Ovary (tissue), 9 donors: ENCODE data around the gene TSPAN13. TPM values are rescaled to one million over a fixed set of nuclear protein-coding genes. Genes with fewer than 3 reads are reported as not detected.

Experiments used
- DNase-seq, 5 donors: peaks; one replicate each; pipeline ENCODE4 v3.0.0-alpha.2; 2019 to 2020
- H3K27ac ChIP-seq, 2 donors: fragments of 200-600 bp; one replicate each; pipeline versions ENCODE4 v1.5.1 to v1.8.0; 2019 to 2022
- H3K27me3 ChIP-seq: fragments of 200-600 bp; one replicate; pipeline ENCODE4 v1.8.0; 2022
- H3K36me3 ChIP-seq: fragments of 200-600 bp; sonication (generic); one replicate; pipeline ENCODE4 v1.5.1; 2019
- H3K4me1 ChIP-seq: one replicate; pipeline ENCODE4 v1.8.1; 2013; ENCODE audit warnings: mild to moderate bottlenecking, moderate library complexity; ENCODE audit not compliant: insufficient read depth
- H3K4me3 ChIP-seq: fragments of 200-600 bp; sonication (generic); one replicate; pipeline ENCODE4 v1.5.1; 2017
- H3K9me3 ChIP-seq, 2 donors: fragments of 200-600 bp in 1 of 2; sonication (generic) in 1 of 2; one replicate each; pipeline versions ENCODE4 v1.5.1 to v1.8.1; 2013 to 2019; ENCODE audit warnings: mild to moderate bottlenecking in 1 of 2, moderate library complexity in 1 of 2
- EP300 ChIP-seq: sonication (generic); formaldehyde crosslinking; IDR thresholded peaks from one replicate; pipeline ENCODE4 v1.6.1; 2017; ENCODE audit warnings: antibody characterized with exemption
- POLR2A ChIP-seq: fragments of 450-650 bp; IDR thresholded peaks from one replicate; pipeline ENCODE4 v1.6.1; 2017; ENCODE audit warnings: antibody characterized with exemption, mild to moderate bottlenecking, moderate library complexity
- WGBS, 3 donors: extraction: QIAGEN DNeasy Blood & Tissue Kit in 1 of 3; methylation state at CpG; one replicate each; pipeline versions ENCODE4 v1.1.5 to v1.1.7; 2013 to 2017; 5-methylcytosine and 5-hydroxymethylcytosine counted together
- intact Hi-C, 4 donors: fragments of 100-400 bp; cut with DNase I; formaldehyde crosslinking; loops; one replicate each; pipeline versions ENCODE4 v1.11.0 to v1.15.1; 2022 to 2023
- polyA plus RNA-seq, 2 donors: library from polyadenylated mRNA; stranded (reverse); fragments of 200-250 nt in 1 of 2; fragments of 350-450 nt in 1 of 2; fragmentation: Illumina TruSeq in 1 of 2; extraction: RNeasy Lipid Tissue Mini Kit (QIAGEN cat#74804) in 1 of 2; gene quantifications; one replicate each; pipeline ENCODE4 v1.2.3, GENCODE V29; 2013 to 2014
- total RNA-seq, 7 donors: library from RNA; depleted of rRNA in 2 of 7; stranded (reverse); fragments of >200 nt in 2 of 7; fragmentation: NEBNext Ultra II Directional in 3 of 7; extraction: Animal tissue kit (Norgen Biotek cat#: 25700) in 3 of 7; gene quantifications; one replicate each; pipeline versions ENCODE4 v1.1.0 to v1.2.4, GENCODE V29; 2016 to 2023
- TF ChIP-seq, protein P1 (sequence below), 3 donors: fragments of 450-650 bp in 2 of 3; fragments of 200-600 bp in 1 of 3; IDR thresholded peaks; one replicate each; pipeline versions ENCODE4 v1.5.1 to v1.8.0; 2016 to 2022; ENCODE audit warnings: antibody characterized with exemption in 3 of 3, mild to moderate bottlenecking in 1 of 3
- donor health status: DM: no; HTN: no; CAD: no; lungs with moderate emphysema.
- donor health status: DM: no; HTN: no; CAD: no.
- donor health status: Bipolar disorder and iron deficiency.
- donor health status: DM: yes; HTN: yes; CAD: no.
- donor health status: DM: no; HTN: no; CAD: no.
- donor health status: DM: yes; HTN: yes; CAD: no.

The TSPAN13 gene
- total and polyA plus RNA-seq, 9 donors: 0.72 to 23.4 (median 4.2) TPM

DNA sequence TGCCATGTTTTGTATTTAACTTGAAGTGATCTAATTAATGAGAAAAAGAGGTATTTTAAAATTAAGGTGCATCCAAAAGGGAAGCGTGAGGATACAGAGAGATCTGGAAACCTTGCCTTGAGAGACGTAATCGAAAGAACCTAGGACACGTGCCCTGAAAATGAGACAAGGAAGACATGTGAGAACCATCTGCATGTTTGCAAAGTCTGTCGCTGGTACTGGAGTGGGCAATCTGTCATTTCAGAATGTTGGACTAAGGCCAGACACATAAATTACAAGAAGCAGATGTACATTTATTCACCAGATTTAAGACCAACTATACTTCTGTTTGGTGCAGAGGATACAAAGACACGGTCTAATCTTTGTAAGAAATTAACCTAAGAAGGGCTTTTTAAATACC, 42.1 kb downstream of the TSPAN13 start:
- intact Hi-C loops: no loop called here
- TF ChIP-seq, protein P1, sequence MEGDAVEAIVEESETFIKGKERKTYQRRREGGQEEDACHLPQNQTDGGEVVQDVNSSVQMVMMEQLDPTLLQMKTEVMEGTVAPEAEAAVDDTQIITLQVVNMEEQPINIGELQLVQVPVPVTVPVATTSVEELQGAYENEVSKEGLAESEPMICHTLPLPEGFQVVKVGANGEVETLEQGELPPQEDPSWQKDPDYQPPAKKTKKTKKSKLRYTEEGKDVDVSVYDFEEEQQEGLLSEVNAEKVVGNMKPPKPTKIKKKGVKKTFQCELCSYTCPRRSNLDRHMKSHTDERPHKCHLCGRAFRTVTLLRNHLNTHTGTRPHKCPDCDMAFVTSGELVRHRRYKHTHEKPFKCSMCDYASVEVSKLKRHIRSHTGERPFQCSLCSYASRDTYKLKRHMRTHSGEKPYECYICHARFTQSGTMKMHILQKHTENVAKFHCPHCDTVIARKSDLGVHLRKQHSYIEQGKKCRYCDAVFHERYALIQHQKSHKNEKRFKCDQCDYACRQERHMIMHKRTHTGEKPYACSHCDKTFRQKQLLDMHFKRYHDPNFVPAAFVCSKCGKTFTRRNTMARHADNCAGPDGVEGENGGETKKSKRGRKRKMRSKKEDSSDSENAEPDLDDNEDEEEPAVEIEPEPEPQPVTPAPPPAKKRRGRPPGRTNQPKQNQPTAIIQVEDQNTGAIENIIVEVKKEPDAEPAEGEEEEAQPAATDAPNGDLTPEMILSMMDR (IDR thresholded peaks at IDR 0.05): no peak
- no peak for TF ChIP-seq POLR2A
- TF ChIP-seq EP300: no peak

DNA sequence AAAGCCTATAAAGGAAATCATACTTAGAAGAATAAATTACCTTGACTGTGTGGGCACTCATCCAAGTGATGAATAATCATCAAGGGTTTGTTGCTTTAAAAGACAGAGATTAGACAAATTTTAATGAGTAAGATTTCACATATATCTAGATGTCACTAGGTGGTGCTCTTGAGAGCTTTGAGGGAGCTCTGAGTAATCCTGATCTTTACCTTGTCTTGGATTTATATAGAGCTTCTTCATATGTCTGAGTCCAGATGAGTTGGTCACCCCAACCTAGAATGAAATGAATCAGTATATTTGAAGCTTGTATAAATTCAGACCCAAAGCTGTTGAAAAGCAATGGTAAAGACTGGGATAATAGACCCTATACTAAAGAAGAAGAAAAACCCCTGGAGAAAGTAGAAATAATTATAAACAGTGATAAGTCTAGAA, 47.6 kb downstream of the TSPAN13 start:
- Histone ChIP-seq H3K36me3 (no peaks in the 10 kb centered on the region), H3K27me3 (no peaks in the 10 kb centered on the region), H3K4me3 (no peak overlapping the region), H3K27ac (no peak overlapping the region), H3K9me3 (no peaks in the 10 kb centered on the region), H3K4me1 (no peaks in the 10 kb centered on the region)
- TF ChIP-seq, protein P1 (IDR thresholded peaks at IDR 0.05): no peak
- TF ChIP-seq EP300: no peak
- TF ChIP-seq POLR2A: no peak
- no peak for DNase-seq
- intact Hi-C loops: no loop called here

More for the DNA sequence above, 42.1 kb downstream of the TSPAN13 start:
- no peaks in the 10 kb centered on the region for H3K9me3 ChIP-seq
- no peaks in the 10 kb centered on the region for H3K4me1 ChIP-seq
- H3K36me3 ChIP-seq: no peaks in the 10 kb centered on the region
- no peak overlapping the region for H3K4me3 ChIP-seq
- no peak for DNase-seq
- H3K27me3 ChIP-seq: no peaks in the 10 kb centered on the region
- 24 to 46% (median 28%) methylated on average over 6 of the region's 6 CpGs for WGBS, 3 donors
- no peak overlapping the region for H3K27ac ChIP-seq

DNA sequence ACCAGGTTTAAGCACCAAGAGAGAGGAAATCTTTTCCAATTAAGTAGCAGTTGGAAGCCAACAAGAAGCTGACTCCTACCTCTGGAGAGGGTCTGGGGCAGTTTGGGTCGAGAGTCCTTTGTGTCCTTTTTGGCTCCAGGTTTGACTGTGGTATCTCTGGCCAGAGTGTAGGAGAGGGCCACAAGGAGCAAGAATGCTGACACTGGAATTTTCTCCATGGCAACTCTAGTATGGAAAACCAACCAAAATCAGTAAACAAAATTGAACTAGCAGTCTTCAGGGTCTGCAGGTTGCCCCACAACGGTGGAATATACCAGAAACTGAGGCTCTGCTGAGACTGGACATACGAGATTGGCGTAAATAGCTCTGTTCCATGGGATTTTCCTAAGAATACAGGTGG, 48.0 kb downstream of the TSPAN13 start:
- Histone ChIP-seq H3K9me3 (no peaks in the 10 kb centered on the region), H3K4me1 (no peaks in the 10 kb centered on the region), H3K4me3 (no peak overlapping the region), H3K27me3 (no peaks in the 10 kb centered on the region), H3K36me3 (no peaks in the 10 kb centered on the region), H3K27ac (no peak overlapping the region)
- WGBS, 3 donors: 87 to 94% (median 93%) methylated on average over 4 of the region's 4 CpGs
- intact Hi-C loops: no loop called here
- DNase-seq: no peak
- TF ChIP-seq POLR2A (no peak), EP300 (no peak)
- TF ChIP-seq, protein P1 (IDR thresholded peaks at IDR 0.05): no peak

DNA sequence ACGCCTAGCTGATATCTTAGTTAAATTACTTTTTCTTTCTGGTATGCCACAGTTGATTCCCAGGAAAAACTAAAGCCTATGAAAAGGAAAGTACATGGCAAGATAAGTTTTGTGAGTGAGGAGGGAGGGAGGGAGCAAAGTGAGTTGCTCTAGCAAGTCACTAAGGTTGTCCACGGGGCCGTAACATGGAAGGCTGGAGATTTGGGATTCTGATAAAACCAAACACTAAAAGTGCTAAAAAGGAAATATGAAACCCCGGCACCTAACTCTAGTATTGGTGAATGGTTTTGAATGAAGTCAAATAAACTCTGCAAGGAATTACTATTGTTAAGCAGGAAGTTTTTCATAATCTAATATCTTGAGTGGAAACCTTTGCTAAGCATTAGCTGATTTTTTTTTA, 49.6 kb downstream of the TSPAN13 start:
- TF ChIP-seq POLR2A (no peak), EP300 (no peak)
- TF ChIP-seq, protein P1 (IDR thresholded peaks at IDR 0.05): no peak
- Histone ChIP-seq H3K4me3 (no peak overlapping the region), H3K9me3 (no peaks in the 10 kb centered on the region), H3K36me3 (no peaks in the 10 kb centered on the region), H3K4me1 (no peaks in the 10 kb centered on the region), H3K27me3 (no peaks in the 10 kb centered on the region), H3K27ac (no peak overlapping the region)
- 82 to 85% (median 83%) methylated on average over 4 of the region's 4 CpGs for WGBS, 3 donors
- intact Hi-C loops: no loop called here
- no peak for DNase-seq
